Activated CD8-positive, alpha-beta T cell treated with anti-CD3 and anti-CD28 coated beads for 36 hours (primary cell): ENCODE data around the gene ILF2. TPM values are rescaled to one million over a fixed set of nuclear protein-coding genes. Genes with fewer than 3 reads are reported as not detected.

Source experiments
- ATAC-seq: fragments of 200-7000 bp; cut with Tn5 transposase; one replicate; pipeline ENCODE4 v1.10.0; 2021; ENCODE audit warnings: mild to moderate bottlenecking, moderate library complexity
- CTCF ChIA-PET: fragments of 350-600 bp; sonication (Branson Sonifier 250); formaldehyde crosslinking; loops from one replicate; lab custom pipeline; 2021; ENCODE audit warnings: antibody characterized with exemption; lab: Charles Lee
- POLR2A ChIA-PET: fragments of 350-600 bp; sonication (Branson Sonifier 250); formaldehyde crosslinking; loops from one replicate; lab custom pipeline; 2021; ENCODE audit warnings: antibody characterized with exemption; lab: Charles Lee
- DNase-seq: peaks from one replicate; pipeline ENCODE4 v3.0.0-alpha.2; 2020
- H3K27ac Mint-ChIP-seq: one replicate; pipeline ENCODE4 v1.8.0; 2021; ENCODE audit warnings: mild to moderate bottlenecking, mixed read lengths
- H3K27me3 Mint-ChIP-seq: one replicate; pipeline ENCODE4 v1.8.0; 2021; ENCODE audit warnings: mixed read lengths
- H3K36me3 Mint-ChIP-seq: one replicate; pipeline ENCODE4 v1.8.0; 2021; ENCODE audit warnings: low read depth, mixed read lengths
- H3K4me1 Mint-ChIP-seq: one replicate; pipeline ENCODE4 v1.8.0; 2021; ENCODE audit warnings: low read depth, mixed read lengths
- H3K4me3 Mint-ChIP-seq: one replicate; pipeline ENCODE4 v1.8.0; 2021; ENCODE audit warnings: mild to moderate bottlenecking, moderate library complexity, mixed read lengths
- H3K9me3 Mint-ChIP-seq: one replicate; pipeline ENCODE4 v1.8.0; 2021; ENCODE audit warnings: mixed read lengths
- CTCF ChIP-seq: fragments of 200-600 bp; IDR thresholded peaks from one replicate; pipeline ENCODE4 v1.8.0; 2022; ENCODE audit warnings: antibody characterized with exemption, mild to moderate bottlenecking
- intact Hi-C: fragments of 100-400 bp; cut with micrococcal nuclease; formaldehyde crosslinking; loops from one replicate; pipeline ENCODE4 v1.10.0; 2022
- total RNA-seq, 2 experiments: library from RNA; stranded (reverse); gene quantifications; one replicate each; pipeline ENCODE4 v1.2.3, GENCODE V29; 2021

ILF2 gene
- total RNA-seq, 2 experiments from 2014 or later, result 328 to 333 TPM

- H3K27ac Mint-ChIP-seq, result no peak overlapping the region
- POLR2A ChIA-PET, result interaction anchor here (0.9 to 1.1 kb wide), 2 partner anchors 68 to 85 kb away, joined by 3 read pairs; partner anchors contain the start of gene S100A4
Measured at GRCh38 chr1:153630384-153630783, 40.4 kb downstream of the ILF2 start.

GRCh38 chr1:153629971-153630370 is 40.8 kb downstream of the ILF2 start:
- H3K27ac Mint-ChIP-seq, result no peak overlapping the region
- CTCF ChIA-PET, result interaction anchor here (0.7 to 6.4 kb wide), 5 partner anchors 13 to 119 kb away, joined by 4 to 60 read pairs (median 7); partner anchors contain the start of gene S100A14

More at GRCh38 chr1:153630384-153630783, 40.4 kb downstream of the ILF2 start:
- H3K36me3 Mint-ChIP-seq, result peaks cover 14% of the 10 kb centered on the region
- peaks cover 27% of the 10 kb centered on the region for H3K4me1 Mint-ChIP-seq
- H3K4me3 Mint-ChIP-seq, result no peak overlapping the region
- H3K9me3 Mint-ChIP-seq, result peaks cover 4% of the 10 kb centered on the region
- intact Hi-C loops, result no loop called here
- no peak for TF ChIP-seq CTCF
- peaks cover 9% of the 10 kb centered on the region for H3K27me3 Mint-ChIP-seq
- CTCF ChIA-PET, result interaction anchor here (0.7 to 6.4 kb wide), 5 partner anchors 13 to 120 kb away, joined by 4 to 60 read pairs (median 7); partner anchors contain the start of gene S100A14
- DNase-seq, result no peak
- no peak for ATAC-seq

GRCh38 chr1:153629343-153629665 is 41.5 kb downstream of the ILF2 start:
- ChIA-PET CTCF (interaction anchor here (0.9 to 6.4 kb wide), 4 partner anchors 12 to 159 kb away, joined by 3 to 60 read pairs (median 11); partner anchors contain the start of gene S100A14), POLR2A (interaction anchor here (0.7 to 1.1 kb wide), 3 partner anchors 15 to 84 kb away, joined by 3 read pairs; partner anchors contain the start of gene S100A4)
- intact Hi-C loops, result no loop called here
- ATAC-seq (no peak), DNase-seq (no peak)
- peaks cover 6% of the 10 kb centered on the region for H3K36me3 Mint-ChIP-seq
- H3K4me1 Mint-ChIP-seq, result peaks cover 25% of the 10 kb centered on the region
- no peak for TF ChIP-seq CTCF
- H3K27ac Mint-ChIP-seq, result no peak overlapping the region
- H3K9me3 Mint-ChIP-seq, result peaks cover 4% of the 10 kb centered on the region
- H3K27me3 Mint-ChIP-seq, result peaks cover 9% of the 10 kb centered on the region
- no peak overlapping the region for H3K4me3 Mint-ChIP-seq

More at GRCh38 chr1:153629971-153630370, 40.8 kb downstream of the ILF2 start:
- H3K27me3 Mint-ChIP-seq, result peaks cover 9% of the 10 kb centered on the region
- ATAC-seq (no peak), DNase-seq (no peak)
- H3K9me3 Mint-ChIP-seq, result peaks cover 4% of the 10 kb centered on the region
- H3K4me3 Mint-ChIP-seq, result no peak overlapping the region
- H3K4me1 Mint-ChIP-seq, result peaks cover 25% of the 10 kb centered on the region
- intact Hi-C loops, result no loop called here
- POLR2A ChIA-PET, result interaction anchor here (0.9 to 1.1 kb wide), 2 partner anchors 68 to 84 kb away, joined by 3 read pairs; partner anchors contain the start of gene S100A4
- no peak for TF ChIP-seq CTCF
- peaks cover 10% of the 10 kb centered on the region for H3K36me3 Mint-ChIP-seq

- ATAC-seq, result no peak
- peaks cover 4% of the 10 kb centered on the region for H3K9me3 Mint-ChIP-seq
- intact Hi-C loops, result no loop called here
- no peak overlapping the region for H3K4me3 Mint-ChIP-seq
- CTCF ChIA-PET, result interaction anchor here (0.9 to 6.4 kb wide), 6 partner anchors 12 to 158 kb away, joined by 3 to 60 read pairs (median 8); partner anchors contain the start of gene S100A14
- no peak for DNase-seq
- TF ChIP-seq CTCF, result no peak
- peaks cover 4% of the 10 kb centered on the region for H3K36me3 Mint-ChIP-seq
- H3K27ac Mint-ChIP-seq, result no peak overlapping the region
- POLR2A ChIA-PET, result interaction anchor here (0.7 to 1.1 kb wide), 2 partner anchors 15 to 32 kb away, joined by 3 read pairs; no protein-coding TSS in a partner anchor
- H3K27me3 Mint-ChIP-seq, result peaks cover 9% of the 10 kb centered on the region
- peaks cover 25% of the 10 kb centered on the region for H3K4me1 Mint-ChIP-seq
Measured at GRCh38 chr1:153628638-153629342, 42.0 kb downstream of the ILF2 start.
